GM12878 (cell line): ENCODE measurements around the gene SCRN1. TPM values are rescaled to one million over a fixed set of nuclear protein-coding genes. Genes with fewer than 3 reads are reported as not detected.

Experiments
- ATAC-seq: fragments of 200-7000 bp; cut with Tn5 transposase; 3 replicates; pipeline ENCODE4 v1.9.1; 2020; ENCODE audit warnings: mild to moderate bottlenecking, moderate library complexity
- BruUV-seq: library from RNA; stranded (reverse); fragments of 400-500 nt; replicated peaks from 2 replicates; lab custom pipeline; 2021; lab: Mats Ljungman, UMichigan
- CTCF ChIA-PET: fragments of 300-600 bp; sonication (Branson Sonifier 250); formaldehyde crosslinking; extraction: SDS; loops from one replicate; lab custom pipeline; 2021; ENCODE audit warnings: inconsistent platforms; lab: Yijun Ruan, JAX
- POLR2A ChIA-PET: fragments of 350-600 bp; formaldehyde crosslinking; extraction: SDS; loops from one replicate; lab custom pipeline; 2021; ENCODE audit warnings: inconsistent platforms; lab: Charles Lee
- RAD21 ChIA-PET: fragments of 300-600 bp; sonication (Branson Sonifier 250); formaldehyde crosslinking; loops from one replicate; lab custom pipeline; 2023; ENCODE audit warnings: antibody characterized with exemption; ENCODE audit not compliant: unreplicated experiment; lab: Charles Lee
- SMC1A ChIA-PET: fragments of 300-600 bp; sonication (Branson Sonifier 250); formaldehyde crosslinking; loops from one replicate; lab custom pipeline; 2023; ENCODE audit not compliant: unreplicated experiment, uncharacterized antibody; lab: Charles Lee
- DNase-seq: peaks from one replicate; pipeline ENCODE4 v3.0.0-alpha.2; 2011; ENCODE audit warnings: low read depth, low spot score
- FAIRE-seq: peaks from 3 replicates; lab custom pipeline; 2011; peaks lifted over from hg19 to GRCh38; lab: Jason Lieb, UNC
- H2AFZ ChIP-seq: 2 replicates; pipeline ENCODE4 v1.6.0; 2011; ENCODE audit warnings: low read depth, low read length, control low read depth; ENCODE audit not compliant: control insufficient read depth
- H3K27ac ChIP-seq: 2 replicates; pipeline ENCODE4 v1.5.1; 2011; ENCODE audit warnings: control low read depth; ENCODE audit not compliant: control insufficient read depth, insufficient read depth
- H3K27me3 ChIP-seq, 2 experiments: replicated peaks in 1 of 2; 2 replicates each; pipeline versions ENCODE4 v1.6.0 to v1.6.1; 2011; ENCODE audit warnings: low read length in 1 of 2; ENCODE audit not compliant: control insufficient read depth in 2 of 2, insufficient read depth in 2 of 2
- H3K36me3 ChIP-seq, 2 experiments: 2 replicates each; pipeline ENCODE4 v1.5.1; 2011; ENCODE audit warnings: low read length in 1 of 2; ENCODE audit not compliant: control insufficient read depth in 2 of 2, insufficient read depth in 2 of 2
- H3K4me1 ChIP-seq: 2 replicates; pipeline ENCODE4 v1.6.1; 2011; ENCODE audit warnings: mild to moderate bottlenecking, low read length, moderate library complexity, mixed read lengths; ENCODE audit not compliant: control insufficient read depth, insufficient read depth
- H3K4me2 ChIP-seq: 2 replicates; pipeline ENCODE4 v1.6.0; 2011; ENCODE audit warnings: control low read depth; ENCODE audit not compliant: control insufficient read depth, insufficient read depth
- H3K4me3 ChIP-seq: fragments of 200-600 bp; sonication (generic); 2 replicates; pipeline ENCODE4 v1.5.1; 2016
- H3K79me2 ChIP-seq: 2 replicates; pipeline ENCODE4 v1.6.0; 2011; ENCODE audit warnings: low read length; ENCODE audit not compliant: control insufficient read depth, insufficient read depth
- H3K9ac ChIP-seq: 2 replicates; pipeline ENCODE4 v1.8.0; 2011; ENCODE audit warnings: low read length, control low read depth, mixed read lengths; ENCODE audit not compliant: control insufficient read depth, insufficient read depth
- H3K9me3 ChIP-seq: replicated peaks from 3 replicates; pipeline ENCODE4 v1.5.1; 2011; ENCODE audit warnings: mild to moderate bottlenecking, low read length; ENCODE audit not compliant: control insufficient read depth, insufficient read depth
- H4K20me1 ChIP-seq: 2 replicates; pipeline ENCODE4 v1.6.0; 2011; ENCODE audit not compliant: control insufficient read depth, insufficient read depth
- ESRRA ChIP-seq: IDR thresholded peaks from 2 replicates; pipeline ENCODE4 v1.6.1; 2012; ENCODE audit warnings: mild to moderate bottlenecking, low read length, improper control_type of control experiment
- JUNB ChIP-seq: IDR thresholded peaks from 2 replicates; pipeline ENCODE4 v1.6.1; 2016; ENCODE audit warnings: antibody characterized with exemption, mild to moderate bottlenecking
- KAT2A ChIP-seq: conservative IDR thresholded peaks from 2 replicates; pipeline ENCODE4 v1.6.1; 2011; ENCODE audit warnings: low read depth, low read length; ENCODE audit not compliant: control insufficient read depth
- POU2F2 ChIP-seq: IDR thresholded peaks from 3 replicates; pipeline ENCODE4 v1.6.1; 2011; ENCODE audit warnings: low read depth, mild to moderate bottlenecking, low read length, borderline replicate concordance
- SMAD5 ChIP-seq: IDR thresholded peaks from 2 replicates; pipeline ENCODE4 v1.6.1; 2016; ENCODE audit warnings: antibody characterized with exemption, low read depth
- WGBS: methylation state at CpG from one replicate; pipeline ENCODE4 v1.1.6; 2016; ENCODE audit warnings: low lambda C conversion rate; ENCODE audit not compliant: insufficient replicate concordance, insufficient coverage; ENCODE audit errors: missing lambda C conversion rate; 5-methylcytosine and 5-hydroxymethylcytosine counted together
- in situ Hi-C: fragments of 300-500 bp; cut with MboI; formaldehyde crosslinking; loops from 9 replicates; pipeline ENCODE4 v1.14.3; 2018; ENCODE audit warnings: mixed read lengths
- intact Hi-C: fragments of 100-400 bp; cut with micrococcal nuclease; formaldehyde crosslinking; loops from one replicate; pipeline ENCODE4 v1.14.2; 2022; ENCODE audit not compliant: unreplicated experiment
- polyA plus RNA-seq, 11 experiments: library from polyadenylated mRNA; depleted of rRNA in 4 of 11; unstranded in 6 of 11; stranded (reverse) in 5 of 11; fragments of >200 nt; fragmentation: Nextera tagmentation in 4 of 11; fragmentation: Illumina TruSeq in 1 of 11; extraction: Ambion mirVana in 4 of 11; extraction: Trizol in 1 of 11; gene quantifications; 1 replicate in 1 of 11; 2 replicates in 10 of 11; pipeline versions ENCODE4 v1.2.1 to v1.2.3, GENCODE V29; 2011 to 2016; ENCODE audit warnings: inconsistent platforms in 2 of 11, missing spikeins in 2 of 11, low read depth in 1 of 11
- total RNA-seq, 4 experiments: library from RNA; depleted of rRNA in 3 of 4; stranded (reverse); fragments of >200 nt in 3 of 4; fragmentation: Illumina TruSeq in 1 of 4; extraction: Trizol in 1 of 4; gene quantifications; 2 replicates each; pipeline versions ENCODE4 v1.2.1 to v1.2.3, GENCODE V29; 2013 to 2021
- TF ChIP-seq, protein P1 (sequence below): IDR thresholded peaks from 2 replicates; pipeline ENCODE4 v1.6.1; 2012; ENCODE audit warnings: mild to moderate bottlenecking, low read depth, low read length
- TF ChIP-seq, protein P2 (sequence below): fragments of 450-650 bp; IDR thresholded peaks from 2 replicates; pipeline ENCODE4 v1.6.1; 2016; ENCODE audit warnings: mild to moderate bottlenecking, moderate library complexity, borderline replicate concordance

Gene SCRN1
- total and polyA plus RNA-seq, 10 of the 15 experiments (the other 5 are each of a cell fraction or from before 2014, with no cell fraction given): 11.1 to 67.6 (median 41.7) TPM

DNA sequence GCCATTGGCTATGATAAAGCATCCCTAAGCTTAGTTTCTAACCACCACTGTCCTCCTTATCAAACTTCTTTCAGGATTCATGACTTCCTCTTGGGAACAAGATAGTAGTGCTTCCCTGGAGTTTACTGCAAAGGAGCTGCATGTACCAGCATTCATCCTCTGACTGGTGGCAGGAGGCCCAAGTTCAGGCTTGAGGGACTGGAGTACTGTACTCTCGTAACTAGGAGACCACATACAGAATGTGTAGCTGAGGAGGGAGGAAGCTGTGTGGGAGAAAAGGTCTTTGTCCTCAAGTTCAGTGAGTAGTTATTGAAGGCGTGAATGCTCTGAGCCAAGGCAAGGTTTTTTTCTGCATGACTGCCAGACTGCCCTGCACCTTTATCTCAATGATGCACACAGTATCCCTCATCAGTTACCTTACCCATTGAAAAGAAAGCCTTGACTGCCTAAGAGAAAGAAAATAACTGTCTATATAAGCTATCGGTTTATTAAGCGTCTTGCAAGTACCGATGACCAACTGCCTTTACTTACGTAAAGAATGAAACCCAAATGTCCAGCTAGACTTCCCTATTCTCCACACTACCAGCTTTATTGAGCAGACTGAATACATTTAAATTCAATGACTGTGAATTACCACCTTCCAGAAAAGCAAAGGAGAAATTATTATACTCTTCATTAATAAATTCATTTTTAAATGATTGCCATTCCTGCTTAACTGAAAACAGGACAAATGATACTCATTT lies 12.8 kb downstream of the SCRN1 start:
- BruUV-seq: no TSS peak
- peaks cover 21% of the 10 kb centered on the region for H3K79me2 ChIP-seq
- no peak overlapping the region for H3K9ac ChIP-seq
- H3K9me3 ChIP-seq: no peaks in the 10 kb centered on the region
- no peaks in the 10 kb centered on the region; a peak in 1 of 4 replicates for H3K36me3 ChIP-seq
- ChIA-PET RAD21 (interaction anchor here (0.8 to 1.3 kb wide), 3 partner anchors 10 to 98 kb away, joined by 3 read pairs; no protein-coding TSS in a partner anchor), CTCF (interaction anchor here (0.6 to 4.5 kb wide), 9 partner anchors 8 to 237 kb away, joined by 3 to 18 read pairs (median 3); no protein-coding TSS in a partner anchor), POLR2A (interaction anchor here (0.6 to 2.6 kb wide), 3 partner anchors 9 to 237 kb away, joined by 3 to 8 read pairs (median 3); partner anchors contain the start of gene FKBP14)
- in situ Hi-C loops (no loop called here), intact Hi-C loops (no loop called here)
- no peaks in the 10 kb centered on the region for H3K27me3 ChIP-seq
- no peak overlapping the region for H3K4me2 ChIP-seq
- no peak overlapping the region for H3K27ac ChIP-seq
- ATAC-seq: no peak
- 89% methylated on average over 6 of the region's 6 CpGs for WGBS
- H2AFZ ChIP-seq: no peak overlapping the region
- H3K4me3 ChIP-seq: no peak overlapping the region
- FAIRE-seq: no peak
- H3K4me1 ChIP-seq: peaks cover 3% of the 10 kb centered on the region; the same call in 1 of the 2 replicates
- TF ChIP-seq KAT2A: no peak
- TF ChIP-seq POU2F2: no peak
- no peak for TF ChIP-seq SMAD5
- TF ChIP-seq, all 136 proteins: peak for 0
- SMC1A ChIA-PET: interaction anchor here (0.7 to 2.2 kb wide), 8 partner anchors 9 to 85 kb away, joined by 3 to 11 read pairs (median 3); no protein-coding TSS in a partner anchor
- DNase-seq: no peak
- H4K20me1 ChIP-seq: no peaks in the 10 kb centered on the region

DNA sequence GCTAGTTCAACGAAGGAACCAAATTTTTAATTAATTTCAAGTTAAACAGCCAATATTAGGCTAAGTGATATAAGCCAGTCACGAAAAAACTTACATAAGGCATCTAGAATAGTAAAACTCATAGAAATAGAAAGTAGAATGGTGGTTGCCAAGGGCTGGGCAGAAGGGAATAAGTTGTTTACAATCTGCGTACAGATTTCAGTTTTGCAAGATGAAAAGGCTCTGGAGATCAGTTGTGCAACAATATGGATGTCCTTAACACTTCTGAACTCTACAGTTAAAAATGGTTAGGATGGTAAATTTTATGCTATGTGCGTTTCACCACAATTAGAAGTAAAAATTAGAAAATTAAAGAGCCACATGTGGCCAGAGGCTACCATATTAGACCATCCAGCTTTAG lies 13.3 kb downstream of the SCRN1 start:
- SMC1A ChIA-PET: interaction anchor here (1.1 to 1.9 kb wide), 2 partner anchors 9 to 20 kb away, joined by 3 to 4 read pairs; no protein-coding TSS in a partner anchor
- intact Hi-C loops: no loop called here
- peaks cover 3% of the 10 kb centered on the region; the same call in 1 of the 2 replicates for H3K4me1 ChIP-seq
- CTCF ChIA-PET: interaction anchor here (0.6 to 4.5 kb wide), 7 partner anchors 11 to 236 kb away, joined by 3 to 18 read pairs (median 5); no protein-coding TSS in a partner anchor
- H4K20me1 ChIP-seq: no peaks in the 10 kb centered on the region
- DNase-seq (no peak), FAIRE-seq (no peak), ATAC-seq (no peak)
- 83% methylated on average over 4 of the region's 4 CpGs for WGBS
- POLR2A ChIA-PET: interaction anchor here (2.6 kb wide), 1 partner anchor 9 kb away, joined by 8 read pairs; no protein-coding TSS in a partner anchor
- no peak overlapping the region for H3K9ac ChIP-seq
- RAD21 ChIA-PET: interaction anchor here (0.8 kb wide), 1 partner anchor 98 kb away, joined by 3 read pairs; no protein-coding TSS in a partner anchor
- in situ Hi-C loops: no loop called here
- peaks cover 19% of the 10 kb centered on the region for H3K79me2 ChIP-seq
- H3K4me3 ChIP-seq: no peak overlapping the region
- no peak overlapping the region for H3K27ac ChIP-seq
- H3K9me3 ChIP-seq: no peaks in the 10 kb centered on the region
- H2AFZ ChIP-seq: no peak overlapping the region
- H3K4me2 ChIP-seq: no peak overlapping the region
- BruUV-seq: no TSS peak
- no peaks in the 10 kb centered on the region for H3K27me3 ChIP-seq
- H3K36me3 ChIP-seq: no peaks in the 10 kb centered on the region; a peak in 1 of 4 replicates
- TF ChIP-seq, protein P1, sequence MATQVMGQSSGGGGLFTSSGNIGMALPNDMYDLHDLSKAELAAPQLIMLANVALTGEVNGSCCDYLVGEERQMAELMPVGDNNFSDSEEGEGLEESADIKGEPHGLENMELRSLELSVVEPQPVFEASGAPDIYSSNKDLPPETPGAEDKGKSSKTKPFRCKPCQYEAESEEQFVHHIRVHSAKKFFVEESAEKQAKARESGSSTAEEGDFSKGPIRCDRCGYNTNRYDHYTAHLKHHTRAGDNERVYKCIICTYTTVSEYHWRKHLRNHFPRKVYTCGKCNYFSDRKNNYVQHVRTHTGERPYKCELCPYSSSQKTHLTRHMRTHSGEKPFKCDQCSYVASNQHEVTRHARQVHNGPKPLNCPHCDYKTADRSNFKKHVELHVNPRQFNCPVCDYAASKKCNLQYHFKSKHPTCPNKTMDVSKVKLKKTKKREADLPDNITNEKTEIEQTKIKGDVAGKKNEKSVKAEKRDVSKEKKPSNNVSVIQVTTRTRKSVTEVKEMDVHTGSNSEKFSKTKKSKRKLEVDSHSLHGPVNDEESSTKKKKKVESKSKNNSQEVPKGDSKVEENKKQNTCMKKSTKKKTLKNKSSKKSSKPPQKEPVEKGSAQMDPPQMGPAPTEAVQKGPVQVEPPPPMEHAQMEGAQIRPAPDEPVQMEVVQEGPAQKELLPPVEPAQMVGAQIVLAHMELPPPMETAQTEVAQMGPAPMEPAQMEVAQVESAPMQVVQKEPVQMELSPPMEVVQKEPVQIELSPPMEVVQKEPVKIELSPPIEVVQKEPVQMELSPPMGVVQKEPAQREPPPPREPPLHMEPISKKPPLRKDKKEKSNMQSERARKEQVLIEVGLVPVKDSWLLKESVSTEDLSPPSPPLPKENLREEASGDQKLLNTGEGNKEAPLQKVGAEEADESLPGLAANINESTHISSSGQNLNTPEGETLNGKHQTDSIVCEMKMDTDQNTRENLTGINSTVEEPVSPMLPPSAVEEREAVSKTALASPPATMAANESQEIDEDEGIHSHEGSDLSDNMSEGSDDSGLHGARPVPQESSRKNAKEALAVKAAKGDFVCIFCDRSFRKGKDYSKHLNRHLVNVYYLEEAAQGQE: no peak
- TF ChIP-seq JUNB (no peak), ESRRA (no peak), SMAD5 (no peak)
- TF ChIP-seq, protein P2, sequence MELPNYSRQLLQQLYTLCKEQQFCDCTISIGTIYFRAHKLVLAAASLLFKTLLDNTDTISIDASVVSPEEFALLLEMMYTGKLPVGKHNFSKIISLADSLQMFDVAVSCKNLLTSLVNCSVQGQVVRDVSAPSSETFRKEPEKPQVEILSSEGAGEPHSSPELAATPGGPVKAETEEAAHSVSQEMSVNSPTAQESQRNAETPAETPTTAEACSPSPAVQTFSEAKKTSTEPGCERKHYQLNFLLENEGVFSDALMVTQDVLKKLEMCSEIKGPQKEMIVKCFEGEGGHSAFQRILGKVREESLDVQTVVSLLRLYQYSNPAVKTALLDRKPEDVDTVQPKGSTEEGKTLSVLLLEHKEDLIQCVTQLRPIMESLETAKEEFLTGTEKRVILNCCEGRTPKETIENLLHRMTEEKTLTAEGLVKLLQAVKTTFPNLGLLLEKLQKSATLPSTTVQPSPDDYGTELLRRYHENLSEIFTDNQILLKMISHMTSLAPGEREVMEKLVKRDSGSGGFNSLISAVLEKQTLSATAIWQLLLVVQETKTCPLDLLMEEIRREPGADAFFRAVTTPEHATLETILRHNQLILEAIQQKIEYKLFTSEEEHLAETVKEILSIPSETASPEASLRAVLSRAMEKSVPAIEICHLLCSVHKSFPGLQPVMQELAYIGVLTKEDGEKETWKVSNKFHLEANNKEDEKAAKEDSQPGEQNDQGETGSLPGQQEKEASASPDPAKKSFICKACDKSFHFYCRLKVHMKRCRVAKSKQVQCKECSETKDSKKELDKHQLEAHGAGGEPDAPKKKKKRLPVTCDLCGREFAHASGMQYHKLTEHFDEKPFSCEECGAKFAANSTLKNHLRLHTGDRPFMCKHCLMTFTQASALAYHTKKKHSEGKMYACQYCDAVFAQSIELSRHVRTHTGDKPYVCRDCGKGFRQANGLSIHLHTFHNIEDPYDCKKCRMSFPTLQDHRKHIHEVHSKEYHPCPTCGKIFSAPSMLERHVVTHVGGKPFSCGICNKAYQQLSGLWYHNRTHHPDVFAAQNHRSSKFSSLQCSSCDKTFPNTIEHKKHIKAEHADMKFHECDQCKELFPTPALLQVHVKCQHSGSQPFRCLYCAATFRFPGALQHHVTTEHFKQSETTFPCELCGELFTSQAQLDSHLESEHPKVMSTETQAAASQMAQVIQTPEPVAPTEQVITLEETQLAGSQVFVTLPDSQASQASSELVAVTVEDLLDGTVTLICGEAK: no peak
